Measurements from ENCODE around the gene CHRNB4.

- no peak for TF ChIP-seq CTCF (IDR thresholded peaks at IDR 0.05)
- TF ChIP-seq POLR2A (IDR thresholded peaks at IDR 0.05), result no peak
Measured at GRCh38 chr15:78658823-78659222, 17.8 kb upstream of the CHRNB4 start.

Data from right lobe of liver (tissue), 4 donors.